IMR-90 (cell line): ENCODE results near the gene APOBR.

Source experiments
- CEBPB ChIP-seq: IDR thresholded peaks from 2 replicates; pipeline ENCODE4 v1.6.1; 2012; ENCODE audit warnings: low read depth, low read length, improper control_type of control experiment
- POLR2A ChIP-seq: IDR thresholded peaks from 2 replicates; pipeline ENCODE4 v1.6.1; 2012; ENCODE audit warnings: mild to moderate bottlenecking, low read depth, low read length

DNA sequence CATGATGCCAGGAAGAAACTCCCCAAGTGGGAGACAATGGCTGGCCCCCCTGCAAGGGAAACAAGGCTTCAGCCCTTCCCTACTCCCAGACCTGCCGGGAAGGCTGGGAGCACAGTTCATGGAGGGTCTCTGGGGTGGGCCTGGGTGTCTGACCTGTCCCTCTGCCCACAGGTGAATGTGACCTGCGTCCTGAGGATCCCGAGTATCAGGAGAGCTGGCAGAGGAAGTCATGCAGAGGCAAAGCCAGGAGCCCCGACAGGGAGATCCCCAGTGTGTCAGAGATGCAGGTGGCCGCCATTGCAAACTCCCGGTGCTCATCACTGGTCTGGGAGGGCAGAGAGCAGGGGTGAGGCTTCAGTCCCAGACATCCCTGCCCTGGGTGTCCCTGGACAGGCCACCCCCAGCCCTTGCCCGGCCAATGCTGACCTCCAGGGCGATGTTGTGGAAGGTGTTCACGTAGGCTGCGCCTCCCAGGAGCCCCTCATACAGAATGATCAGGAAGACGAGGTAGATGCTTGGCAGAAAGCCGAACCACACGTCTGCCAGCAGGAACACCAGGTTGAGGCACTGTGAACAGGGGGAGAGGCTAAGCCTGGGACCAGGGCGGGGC is 17.0 kb upstream of the APOBR start:
- TF ChIP-seq POLR2A (no peak), CEBPB (no peak)
